ENCODE data around the gene ACSL6.

DNA sequence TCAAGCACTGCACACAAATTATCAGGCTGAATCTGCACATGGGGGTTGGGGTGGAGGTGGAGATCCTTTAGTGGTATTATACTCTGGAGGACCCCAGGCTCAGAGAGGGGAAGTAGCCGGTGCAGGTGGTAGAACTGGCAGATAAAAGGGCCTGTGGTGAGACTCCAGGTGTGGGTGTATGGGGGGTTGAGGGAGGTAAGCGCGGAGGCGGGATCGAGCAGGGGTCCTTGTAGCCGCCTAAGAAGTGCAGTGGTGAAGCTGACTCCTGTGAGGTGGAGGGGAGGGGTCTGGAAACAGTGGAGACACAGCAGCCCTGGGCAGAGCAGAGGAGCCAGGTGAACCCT is 841 bp downstream of the ACSL6 start:
- no peak for TF ChIP-seq POLR2AphosphoS5 (IDR thresholded peaks at IDR 0.05)
- TF ChIP-seq, protein P1, sequence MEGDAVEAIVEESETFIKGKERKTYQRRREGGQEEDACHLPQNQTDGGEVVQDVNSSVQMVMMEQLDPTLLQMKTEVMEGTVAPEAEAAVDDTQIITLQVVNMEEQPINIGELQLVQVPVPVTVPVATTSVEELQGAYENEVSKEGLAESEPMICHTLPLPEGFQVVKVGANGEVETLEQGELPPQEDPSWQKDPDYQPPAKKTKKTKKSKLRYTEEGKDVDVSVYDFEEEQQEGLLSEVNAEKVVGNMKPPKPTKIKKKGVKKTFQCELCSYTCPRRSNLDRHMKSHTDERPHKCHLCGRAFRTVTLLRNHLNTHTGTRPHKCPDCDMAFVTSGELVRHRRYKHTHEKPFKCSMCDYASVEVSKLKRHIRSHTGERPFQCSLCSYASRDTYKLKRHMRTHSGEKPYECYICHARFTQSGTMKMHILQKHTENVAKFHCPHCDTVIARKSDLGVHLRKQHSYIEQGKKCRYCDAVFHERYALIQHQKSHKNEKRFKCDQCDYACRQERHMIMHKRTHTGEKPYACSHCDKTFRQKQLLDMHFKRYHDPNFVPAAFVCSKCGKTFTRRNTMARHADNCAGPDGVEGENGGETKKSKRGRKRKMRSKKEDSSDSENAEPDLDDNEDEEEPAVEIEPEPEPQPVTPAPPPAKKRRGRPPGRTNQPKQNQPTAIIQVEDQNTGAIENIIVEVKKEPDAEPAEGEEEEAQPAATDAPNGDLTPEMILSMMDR (IDR thresholded peaks at IDR 0.05), result no peak
- TF ChIP-seq POLR2A (IDR thresholded peaks at IDR 0.05), result no peak
